Islet of Langerhans (tissue), 1 donor: Measurements from ENCODE around the gene XAGE5.
"Not testable (repeated sequence)": the region's sequence is repeated elsewhere in the genome, so short reads cannot be mapped to it uniquely, and the experiment has no call there.

ENCODE experiments used
- FAIRE-seq: peaks from one replicate; lab custom pipeline; 2011; peaks lifted over from hg19 to GRCh38; lab: Jason Lieb, UNC

The XAGE5 gene

DNA sequence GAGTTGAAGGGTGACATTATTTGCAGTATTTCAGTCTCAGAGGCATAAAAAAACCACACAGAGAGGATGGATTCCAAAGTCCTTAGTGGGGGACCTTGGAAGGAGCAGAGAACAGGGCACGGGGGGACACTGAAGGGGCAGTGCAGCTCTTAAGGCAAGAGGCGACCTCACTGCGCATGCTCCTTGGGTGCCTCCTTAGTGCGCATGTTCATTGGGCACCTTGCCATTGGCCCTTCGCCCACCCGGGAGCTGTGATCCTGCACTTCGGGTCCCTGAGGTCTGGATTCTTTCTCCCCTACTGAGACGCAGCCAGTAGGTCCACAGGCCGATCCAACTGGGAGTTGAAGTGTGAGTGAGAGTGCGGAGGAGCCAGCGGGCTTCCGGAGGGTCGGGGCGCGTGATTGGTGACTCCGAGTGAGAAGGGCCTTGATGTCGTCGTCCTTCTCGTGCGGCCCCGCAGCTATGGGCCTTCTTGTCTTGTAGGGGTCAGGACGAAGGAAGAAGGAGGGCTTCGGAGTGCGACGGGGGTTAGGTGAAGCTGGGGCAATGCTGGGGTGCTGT lies at the start of gene XAGE5:
Gene XAGE5, plus strand, starts transcription at position 223 of the 561 bp plus-strand sequence. CDS start 1,280 bp downstream, outside the sequence.
- FAIRE-seq: no peak

GRCh38 chrX:52765983-52766382 lies 45.1 kb upstream of the XAGE5 start:
- not testable (repeated sequence) for FAIRE-seq

GRCh38 chrX:52773504-52773903 lies 37.6 kb upstream of the XAGE5 start:
- FAIRE-seq: not testable (repeated sequence)

DNA sequence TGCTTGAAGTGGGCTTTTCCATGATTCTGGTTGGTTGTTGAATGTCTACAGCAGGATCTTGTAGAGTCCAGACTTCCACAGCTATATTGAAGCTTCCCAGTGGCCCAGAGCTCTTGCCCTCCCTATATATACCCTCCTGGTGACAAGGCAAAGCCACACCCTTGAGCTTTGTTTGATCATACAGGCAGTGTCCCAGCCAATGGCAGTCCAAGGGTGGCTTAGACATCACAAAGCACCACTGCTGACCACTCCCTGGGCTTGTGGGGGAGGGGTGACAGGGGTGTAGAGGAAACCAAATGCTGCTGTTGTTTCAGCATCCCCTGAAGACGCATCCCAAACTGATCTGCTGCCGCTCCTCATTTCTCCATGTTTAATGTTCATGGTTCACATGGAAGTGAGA lies 13.8 kb upstream of the XAGE5 start, which contains the start of gene SPANXN5:
Gene SPANXN5, minus strand, starts transcription at position 101 of the 400 bp plus-strand sequence. Its CDS starts 79 bp downstream, at position 22.
- FAIRE-seq: not testable (repeated sequence)

- FAIRE-seq: not testable (repeated sequence)
Observed at GRCh38 chrX:52804876-52805275, 6.2 kb upstream of the XAGE5 start.

DNA sequence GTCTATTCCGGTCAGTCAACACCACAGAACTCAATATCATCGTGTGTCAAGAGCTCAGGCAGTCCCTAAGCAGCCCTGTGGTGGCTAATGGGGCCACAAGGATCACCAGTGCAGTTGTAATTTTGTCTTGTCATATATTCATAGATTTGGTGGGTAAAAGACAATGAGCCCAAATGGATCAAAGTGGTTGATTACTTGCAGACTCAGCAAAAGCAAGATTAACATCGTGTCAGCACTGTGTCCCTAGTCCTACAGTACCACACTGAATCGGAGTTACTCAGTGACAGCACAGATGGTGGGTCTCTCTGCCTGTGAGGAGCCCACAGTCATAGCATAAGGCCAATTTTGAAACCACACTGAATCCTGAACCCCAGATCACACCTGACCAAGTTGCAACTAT lies 8.7 kb downstream of the XAGE5 start:
- no peak for FAIRE-seq

DNA sequence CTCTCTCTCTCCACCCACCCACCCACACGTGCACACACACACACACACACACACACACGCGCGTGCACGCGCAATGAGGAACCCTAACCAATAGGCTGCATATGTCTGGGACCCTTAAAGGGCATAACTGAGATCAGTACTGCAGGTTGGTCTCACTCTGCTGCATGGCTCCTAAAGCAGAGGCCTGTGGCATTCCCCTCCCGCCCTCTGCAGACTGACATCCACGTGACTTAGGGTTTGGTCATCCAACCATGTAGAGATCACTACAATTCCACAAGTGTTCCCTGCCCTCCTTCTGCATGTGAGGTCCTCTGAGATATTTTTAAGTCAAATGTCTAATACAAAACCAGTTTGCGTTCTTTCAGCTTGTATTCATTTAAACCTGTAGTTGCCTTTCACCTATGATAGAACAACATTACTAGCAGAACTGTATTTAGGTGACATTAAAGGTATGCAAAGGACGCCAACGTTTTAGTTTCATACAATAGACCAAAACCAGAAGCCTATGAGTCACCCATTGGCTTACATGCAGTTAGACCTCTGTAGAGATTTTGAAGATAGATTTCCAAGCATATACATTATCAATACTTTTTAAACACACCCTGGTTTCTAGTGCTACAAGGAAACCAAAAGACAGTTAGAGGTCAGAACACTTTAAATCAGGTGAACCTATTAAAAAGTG lies 10.1 kb downstream of the XAGE5 start:
- no peak for FAIRE-seq

DNA sequence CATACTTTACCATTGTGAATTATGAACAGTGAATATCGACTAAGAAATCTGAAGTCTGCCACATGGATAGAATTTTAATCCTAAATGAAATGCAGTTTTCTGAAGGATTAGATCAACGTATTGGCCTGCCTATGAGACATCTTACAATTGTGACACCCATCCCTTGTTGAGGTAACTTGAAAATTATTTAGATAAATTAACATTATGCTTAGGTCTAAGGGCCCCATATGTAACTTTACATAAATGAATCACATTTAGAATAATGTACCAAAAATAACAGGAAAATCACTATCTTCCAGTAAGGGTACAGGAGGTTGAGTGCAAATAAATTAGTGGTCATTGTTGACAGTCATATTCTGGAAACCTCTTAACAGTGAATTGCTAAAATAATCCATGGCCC lies 13.5 kb downstream of the XAGE5 start:
- no peak for FAIRE-seq

- no peak for FAIRE-seq
Observed at GRCh38 chrX:52830551-52830950, 19.5 kb downstream of the XAGE5 start.

DNA sequence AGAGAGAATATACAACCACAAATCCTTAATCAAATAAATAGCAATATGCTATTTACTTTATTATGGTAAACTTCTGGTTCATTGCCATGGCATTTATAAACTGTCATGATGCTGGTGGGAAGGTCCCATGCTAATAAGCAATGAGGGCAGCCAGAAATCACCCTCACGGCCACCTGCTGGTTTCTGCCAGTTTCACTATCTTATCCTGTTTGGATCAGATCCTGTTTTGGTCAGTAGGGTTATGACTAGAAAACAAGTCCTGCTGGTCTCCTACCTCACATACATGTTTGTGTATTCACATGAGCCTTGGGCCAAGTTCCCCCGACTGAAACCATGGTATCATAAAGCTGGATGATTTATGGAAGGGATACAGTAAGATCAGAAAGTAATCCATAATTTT lies 28.1 kb downstream of the XAGE5 start:
- FAIRE-seq: peak; percentile 21

GRCh38 chrX:52843619-52844018 lies 32.5 kb downstream of the XAGE5 start:
- not testable (repeated sequence) for FAIRE-seq

GRCh38 chrX:52852110-52852860 lies 41.2 kb downstream of the XAGE5 start:
- FAIRE-seq: no peak

- not testable (repeated sequence) for FAIRE-seq
Observed at GRCh38 chrX:52856991-52857525, 46.0 kb downstream of the XAGE5 start.

DNA sequence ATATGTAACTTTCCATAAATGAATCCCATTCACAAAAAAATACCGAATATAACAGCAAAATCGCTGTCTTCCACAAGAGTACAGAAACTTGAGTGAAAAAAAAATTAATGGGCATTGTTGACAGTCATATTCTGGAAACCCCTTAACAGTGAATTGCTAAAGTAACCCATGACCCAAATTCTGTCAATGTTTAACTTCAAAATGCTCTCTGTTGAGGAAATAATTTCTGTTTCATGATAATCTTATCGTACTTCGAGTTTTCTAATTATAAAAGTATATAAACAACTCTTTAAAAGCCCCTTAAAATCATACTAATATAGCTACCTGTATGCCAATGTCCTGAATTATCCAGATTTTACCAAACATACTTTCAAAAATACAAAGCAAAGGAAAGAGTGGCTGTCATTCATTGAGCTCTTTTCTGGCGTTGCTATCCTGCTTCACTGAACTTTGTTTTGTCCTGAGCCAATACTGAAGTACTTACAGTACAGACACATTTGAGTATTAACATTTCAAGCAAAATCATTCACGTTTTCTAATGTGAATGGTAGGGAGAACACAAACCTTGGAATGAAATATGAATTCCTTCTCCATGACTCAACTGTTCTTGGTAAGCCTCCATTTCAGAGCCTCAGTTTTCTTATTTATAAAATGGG lies 54.4 kb downstream of the XAGE5 start:
- no peak for FAIRE-seq
